ENCODE data around the gene SOX21.

- TF ChIP-seq EZH2 (IDR thresholded peaks at IDR 0.05; ENCODE audit: low read length) (no peak), CTCF (optimal IDR thresholded peaks at IDR 0.05 in 1 of 3, IDR thresholded peaks at IDR 0.05 in 1 of 3, conservative IDR thresholded peaks at IDR 0.05 in 1 of 3; ENCODE audit: extremely low read depth in 1 of 3, insufficient read depth in 2 of 3, low read length in 3 of 3) (no peak)
Observed at GRCh38 chr13:94700536-94700935, 11.8 kb downstream of the SOX21 start.
